Suppressor macrophage treated with lipopolysaccharide for 1 hour (primary cell): ENCODE data around the gene TMEM235.
A peak's percentile ranks its signal among the peaks of the same experiment; 100 is the strongest.
"Not testable (repeated sequence)": the region's sequence is repeated elsewhere in the genome, so short reads cannot be mapped to it uniquely, and the experiment has no call there.

Source experiments
- DNase-seq, 3 donors: peaks; one replicate each; pipeline ENCODE4 v3.0.0-alpha.2; 2020 to 2022

TMEM235 gene

GRCh38 chr17:78238823-78239488 is 7.5 kb downstream of the TMEM235 start:
- DNase-seq, result no peak

- DNase-seq, result no peak
Measured at GRCh38 chr17:78239489-78239931, 8.1 kb downstream of the TMEM235 start.

GRCh38 chr17:78240012-78240655 is 8.7 kb downstream of the TMEM235 start:
- no peak for DNase-seq

GRCh38 chr17:78240839-78241238 is 9.4 kb downstream of the TMEM235 start:
- no peak for DNase-seq

DNA sequence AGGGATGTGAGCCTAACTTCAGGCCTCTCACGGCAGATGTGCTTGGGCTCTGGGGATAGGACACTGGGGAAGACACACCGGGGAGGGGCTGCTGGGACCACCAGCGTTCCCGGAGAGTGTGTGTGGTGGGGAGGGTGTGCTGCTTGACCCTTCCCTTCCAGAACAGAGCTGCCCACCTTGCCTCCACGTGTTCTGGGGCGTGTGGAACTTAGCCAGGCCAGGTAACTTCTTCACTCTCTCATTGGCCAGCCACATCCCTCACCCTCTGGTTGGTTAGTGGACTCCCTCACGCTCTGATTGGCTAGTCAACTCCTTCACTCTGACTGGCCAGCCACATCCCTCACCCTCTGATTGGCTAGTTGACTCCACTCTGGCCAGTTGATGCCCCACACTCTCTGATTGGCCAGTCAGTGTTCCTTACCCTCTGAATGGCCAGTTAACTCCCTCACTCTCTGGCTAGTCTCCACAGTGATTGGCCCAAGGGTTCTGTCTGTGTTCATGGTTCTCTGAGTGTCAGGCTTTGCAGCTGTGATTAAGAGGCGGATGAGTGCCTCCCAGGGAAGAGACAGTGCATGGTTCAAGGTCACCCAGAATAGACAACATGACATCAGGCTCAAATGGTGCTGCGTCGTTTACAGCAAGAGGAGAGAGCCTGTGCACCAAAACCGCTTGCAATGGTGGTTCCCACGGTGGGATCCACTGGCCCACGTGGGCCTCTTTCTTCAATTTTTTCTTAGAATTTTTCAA is 10.0 kb downstream of the TMEM235 start:
- DNase-seq, result peak in 1 of 3 donors; percentile 49

- DNase-seq, result peak; percentile 92 to 93 (median 92)
Measured at GRCh38 chr17:78242024-78242742, 10.8 kb downstream of the TMEM235 start.

GRCh38 chr17:78247304-78247703 is 15.9 kb downstream of the TMEM235 start:
- DNase-seq, result no peak

DNA sequence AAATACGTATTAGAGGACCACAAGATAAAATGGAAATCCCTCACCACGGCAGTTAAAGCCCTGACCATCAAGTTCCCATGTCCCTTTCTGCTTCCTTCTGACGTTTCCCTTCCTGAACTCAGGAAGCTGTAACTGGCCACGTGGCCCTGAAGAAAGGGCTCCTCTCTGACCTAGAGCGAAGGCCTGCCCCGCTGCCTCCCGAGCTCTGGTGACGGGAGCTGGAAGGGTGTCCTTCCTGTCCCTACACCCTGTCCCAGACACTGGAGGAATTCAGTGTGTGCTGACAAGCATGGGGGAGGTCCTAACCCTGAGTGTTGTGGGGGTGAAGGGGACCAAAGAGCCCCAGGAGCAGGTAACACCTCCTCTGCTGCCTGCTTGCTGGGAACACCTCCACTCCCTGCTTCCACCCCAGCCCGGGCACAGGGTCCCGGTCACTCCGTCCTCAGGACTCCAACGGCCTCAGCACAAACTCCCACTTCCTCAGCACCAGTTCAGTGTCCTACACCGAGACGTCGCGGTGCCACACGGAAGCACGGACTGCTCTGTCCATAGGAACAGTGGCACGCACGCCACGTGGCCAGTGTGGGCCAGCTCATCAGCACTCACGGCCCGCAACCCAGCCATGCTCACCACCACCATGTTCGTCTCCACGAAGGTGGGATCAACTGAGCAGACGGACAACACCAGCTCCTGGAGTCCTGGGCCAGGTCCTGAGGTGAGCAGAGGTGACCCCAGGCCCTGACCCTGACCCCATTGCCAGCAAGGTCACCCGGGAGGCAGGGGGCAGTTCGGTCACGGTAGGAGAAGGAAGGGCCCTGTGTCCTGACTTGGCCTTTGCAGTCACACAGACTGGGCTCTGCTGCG is 16.9 kb downstream of the TMEM235 start:
- DNase-seq, result no peak

DNA sequence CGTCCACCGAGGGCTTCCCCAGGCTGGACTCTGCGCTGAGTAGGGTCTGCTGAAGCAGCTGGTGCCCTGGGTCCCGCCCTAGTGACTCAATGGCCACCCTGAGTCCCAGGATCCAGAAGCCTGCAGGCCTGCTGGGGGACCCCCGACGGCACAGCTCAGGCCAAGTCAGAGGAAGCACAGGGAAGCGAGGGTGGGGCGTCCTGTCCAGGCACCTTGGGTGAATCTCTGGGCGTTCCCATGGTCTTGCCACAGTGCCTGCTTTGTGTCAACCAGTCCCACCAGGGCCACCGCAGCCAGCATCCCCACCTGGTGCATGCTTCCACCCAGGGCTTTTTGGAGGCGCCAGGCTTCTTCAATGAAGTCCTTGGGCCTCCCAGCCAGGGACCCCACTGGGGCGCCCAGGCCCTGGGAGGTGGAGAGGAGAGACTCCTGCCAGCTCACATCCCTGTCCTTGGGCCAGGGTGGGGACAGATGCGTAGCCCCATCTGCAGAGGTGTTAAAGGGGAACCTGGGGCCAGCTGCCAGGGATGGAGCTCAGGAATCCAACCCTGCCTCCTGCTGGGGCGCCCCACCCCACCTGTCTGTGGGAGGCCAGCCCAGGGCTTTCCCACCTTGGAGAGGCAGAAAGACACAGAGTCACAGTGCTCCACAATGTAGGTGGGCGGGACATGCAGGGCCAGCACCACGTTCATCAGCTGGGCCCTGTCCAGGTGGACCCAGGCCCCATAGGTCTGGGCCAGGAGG is 17.8 kb downstream of the TMEM235 start:
- DNase-seq, result no peak

- DNase-seq, result no peak
Measured at GRCh38 chr17:78249818-78250806, 18.7 kb downstream of the TMEM235 start.

DNA sequence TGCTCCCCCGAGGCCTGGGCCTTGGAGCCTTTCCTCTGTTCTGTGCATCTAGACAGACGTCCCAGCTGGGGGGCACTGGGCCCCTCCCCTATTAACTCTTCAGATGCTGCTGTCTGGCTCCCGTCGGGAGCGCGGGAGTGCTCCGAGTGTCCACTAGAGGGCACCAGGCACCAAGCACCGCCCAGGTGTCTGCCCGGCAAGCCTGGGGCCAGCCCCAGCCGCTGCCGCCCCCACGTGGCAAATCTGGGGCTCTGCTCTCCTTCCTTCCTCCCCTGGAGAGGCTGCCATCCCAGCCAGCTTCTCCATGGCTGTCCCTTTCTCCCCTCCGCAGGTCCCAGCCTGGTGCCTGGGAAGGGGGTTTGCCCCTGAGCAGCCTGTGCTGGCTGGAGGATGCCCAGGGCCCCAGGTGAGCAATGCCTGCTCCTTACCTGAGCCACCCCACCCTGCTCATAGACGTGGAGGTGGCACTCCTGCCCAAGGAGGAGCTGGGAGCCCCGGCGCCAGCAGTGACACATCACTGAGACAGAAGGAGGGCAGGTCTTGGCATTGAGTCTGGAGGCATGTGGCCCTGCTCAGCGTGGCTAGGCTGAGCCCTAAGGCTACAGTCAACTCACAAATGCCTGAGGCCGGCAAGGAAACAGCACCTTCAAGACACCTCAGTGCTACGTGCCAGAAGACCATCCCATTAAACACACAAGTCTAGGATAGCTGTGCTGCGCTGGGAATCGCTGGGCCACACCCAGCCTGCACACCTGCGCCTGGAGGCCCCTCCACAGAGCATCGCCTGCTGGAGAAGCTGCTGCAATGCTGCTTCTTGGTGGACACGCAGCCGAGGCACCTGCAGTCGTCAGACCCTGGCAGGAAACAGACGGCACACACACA is 19.7 kb downstream of the TMEM235 start:
- peak; percentile 91 to 94 (median 92) for DNase-seq

DNA sequence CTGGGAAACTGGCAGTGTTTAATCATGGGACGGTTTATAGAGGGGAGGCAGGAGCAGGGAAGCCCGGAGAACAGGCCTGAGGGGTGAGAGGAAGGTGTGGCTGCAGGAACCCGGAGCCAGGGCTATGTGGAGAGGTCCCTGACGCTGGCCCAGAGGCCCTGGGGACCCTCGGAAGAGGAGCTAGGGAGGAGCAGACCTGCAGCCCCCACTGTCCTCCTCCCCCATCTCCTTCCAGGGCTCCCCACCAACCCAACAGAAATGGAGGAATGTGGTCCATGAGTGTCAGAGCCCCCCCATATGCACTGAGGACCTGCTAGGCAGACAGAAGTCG is 20.3 kb downstream of the TMEM235 start:
- no peak for DNase-seq

- DNase-seq, result no peak
Measured at GRCh38 chr17:78252111-78252634, 20.7 kb downstream of the TMEM235 start.

- no peak for DNase-seq
Measured at GRCh38 chr17:78252701-78253635, 21.5 kb downstream of the TMEM235 start.

DNA sequence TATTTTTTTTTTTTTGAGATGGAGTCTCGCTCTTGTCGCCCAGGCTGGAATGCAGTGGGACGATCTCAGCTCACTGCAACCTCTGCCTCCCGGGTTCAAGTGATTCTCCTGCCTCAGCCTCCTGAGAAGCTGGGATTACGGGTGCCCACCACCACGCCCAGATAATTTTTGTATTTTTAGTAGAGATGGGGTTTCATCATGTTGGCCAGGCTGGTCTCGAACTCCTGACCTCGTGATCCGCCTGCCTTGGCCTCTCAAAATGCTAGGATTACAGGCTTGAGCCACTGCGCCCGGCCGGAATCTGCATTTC is 22.2 kb downstream of the TMEM235 start:
- DNase-seq, result not testable (repeated sequence)

GRCh38 chr17:78253946-78254672 is 22.7 kb downstream of the TMEM235 start:
- peak; percentile 87 to 94 (median 92) for DNase-seq

GRCh38 chr17:78255029-78255656 is 23.7 kb downstream of the TMEM235 start:
- DNase-seq, result no peak
